ENCODE results near the gene EDEM2. TPM values are rescaled to one million over a fixed set of nuclear protein-coding genes. Genes with fewer than 3 reads are reported as not detected.

Gene EDEM2, protein sequence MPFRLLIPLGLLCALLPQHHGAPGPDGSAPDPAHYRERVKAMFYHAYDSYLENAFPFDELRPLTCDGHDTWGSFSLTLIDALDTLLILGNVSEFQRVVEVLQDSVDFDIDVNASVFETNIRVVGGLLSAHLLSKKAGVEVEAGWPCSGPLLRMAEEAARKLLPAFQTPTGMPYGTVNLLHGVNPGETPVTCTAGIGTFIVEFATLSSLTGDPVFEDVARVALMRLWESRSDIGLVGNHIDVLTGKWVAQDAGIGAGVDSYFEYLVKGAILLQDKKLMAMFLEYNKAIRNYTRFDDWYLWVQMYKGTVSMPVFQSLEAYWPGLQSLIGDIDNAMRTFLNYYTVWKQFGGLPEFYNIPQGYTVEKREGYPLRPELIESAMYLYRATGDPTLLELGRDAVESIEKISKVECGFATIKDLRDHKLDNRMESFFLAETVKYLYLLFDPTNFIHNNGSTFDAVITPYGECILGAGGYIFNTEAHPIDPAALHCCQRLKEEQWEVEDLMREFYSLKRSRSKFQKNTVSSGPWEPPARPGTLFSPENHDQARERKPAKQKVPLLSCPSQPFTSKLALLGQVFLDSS
- 10 to 100 TPM; 22.5 to 23.2 TPM for total RNA-seq

DNA sequence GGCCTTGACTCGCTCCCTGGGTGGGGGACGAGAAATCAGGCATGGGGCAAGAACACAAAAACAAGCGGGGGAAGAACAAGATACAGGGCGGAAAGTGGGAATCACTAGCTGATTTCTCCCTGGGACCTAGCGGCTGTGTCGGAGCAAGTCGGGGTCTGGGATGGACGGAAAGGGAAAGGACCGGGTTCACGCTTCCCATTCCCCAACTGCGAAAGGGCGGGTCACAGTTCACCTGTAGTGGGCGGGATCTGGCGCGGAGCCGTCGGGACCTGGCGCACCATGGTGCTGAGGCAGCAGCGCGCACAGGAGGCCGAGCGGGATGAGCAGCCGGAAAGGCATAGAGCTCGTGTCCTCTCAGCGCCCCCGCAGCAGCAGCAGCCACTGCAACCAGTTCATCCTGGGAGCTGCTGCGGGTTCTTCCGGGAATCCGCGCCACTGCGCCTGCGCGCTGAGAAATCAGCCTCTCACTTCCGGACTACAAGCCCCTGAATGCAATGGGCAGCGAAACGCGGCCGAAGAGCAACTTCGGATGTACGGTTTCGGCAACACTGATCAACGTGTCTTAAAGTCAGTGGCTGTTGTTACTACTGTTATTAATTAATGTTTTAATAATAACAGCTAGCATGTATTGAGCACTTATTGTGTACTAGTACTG is at the start of gene EDEM2:
Gene EDEM2 (minus strand): TSS at position 417 of the 655 bp plus-strand sequence. CDS start 78 bp downstream, at position 339.

DNA sequence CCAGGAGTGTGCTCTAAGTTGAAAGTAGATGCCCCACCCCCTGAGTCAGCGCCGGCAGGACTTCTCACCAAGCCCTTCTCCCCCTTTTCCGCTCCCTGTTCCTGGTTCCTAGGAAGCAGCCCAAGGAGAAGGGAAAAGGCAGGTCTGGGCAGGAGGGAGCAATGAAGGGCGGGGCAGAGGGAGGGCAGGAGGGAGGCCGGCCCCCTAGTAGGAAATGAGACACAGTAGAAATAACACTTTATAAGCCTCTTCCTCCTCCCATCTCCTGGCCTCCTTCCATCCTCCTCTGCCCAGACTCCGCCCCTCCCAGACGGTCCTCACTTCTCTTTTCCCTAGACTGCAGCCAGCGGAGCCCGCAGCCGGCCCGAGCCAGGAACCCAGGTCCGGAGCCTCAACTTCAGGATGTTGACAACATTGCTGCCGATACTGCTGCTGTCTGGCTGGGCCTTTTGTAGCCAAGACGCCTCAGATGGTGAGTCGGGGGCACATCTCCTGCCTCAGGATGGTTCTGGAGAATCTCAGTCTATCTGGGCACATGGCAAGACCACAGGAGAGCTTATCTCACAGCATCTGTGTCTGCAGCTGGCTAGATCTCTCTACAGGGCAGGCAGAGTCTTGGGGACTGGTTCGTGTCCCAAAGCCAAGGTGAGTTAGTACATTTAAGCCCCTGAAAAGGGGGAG is 24.8 kb upstream of the EDEM2 start, which contains the start of gene PROCR:
Gene PROCR (plus strand): TSS at position 320 of the 681 bp plus-strand sequence. CDS start 83 bp downstream, at position 403.

DNA sequence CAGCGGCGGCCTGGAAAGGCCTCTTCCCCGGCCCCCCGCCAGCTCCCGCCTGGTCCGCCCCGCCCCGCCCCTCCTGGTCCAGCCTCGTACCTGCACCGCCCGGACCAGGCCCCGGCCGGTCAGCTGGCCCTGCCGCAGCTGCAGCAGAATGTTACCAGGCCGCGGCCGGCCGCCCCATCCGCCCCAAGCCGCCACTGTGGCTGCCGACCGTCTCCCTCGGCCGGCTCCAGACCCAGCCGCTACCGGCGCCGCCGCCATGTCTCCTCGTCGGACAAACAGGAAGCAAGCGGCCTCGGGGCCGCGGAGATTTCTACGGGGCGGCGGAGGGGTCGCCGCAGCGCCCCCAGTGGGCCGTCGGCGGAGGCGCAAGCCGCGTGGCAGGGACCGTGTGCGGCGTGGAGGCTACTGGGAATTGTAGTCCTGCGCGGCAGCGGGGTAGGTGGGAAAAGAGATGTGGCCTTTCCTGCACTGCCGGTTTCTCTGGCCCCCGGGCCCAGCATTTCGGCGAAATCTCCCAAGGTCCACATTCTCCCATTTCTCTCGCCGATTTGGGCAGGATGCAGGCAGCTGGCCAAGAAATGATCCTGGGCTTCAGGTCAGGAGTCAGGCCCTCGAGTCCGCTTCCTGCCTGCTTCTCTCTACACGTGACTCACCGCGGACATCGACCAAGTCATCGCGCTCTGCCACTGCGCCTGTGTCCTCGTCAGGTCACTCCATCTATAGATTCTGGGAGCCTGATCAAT is 54.4 kb downstream of the EDEM2 start, which contains the start of gene TRPC4AP:
Gene TRPC4AP (minus strand): TSS at position 284 of the 743 bp plus-strand sequence. CDS start 26 bp downstream, at position 258.

Other genes with a start within 250 kb of the EDEM2 start
- 10 to 100 TPM; 49.1 to 49.5 TPM for gene GSS, start 191.5 kb downstream of the EDEM2 start, total RNA-seq
- gene MYH7B, start 191.5 kb downstream of the EDEM2 start, total RNA-seq = under 1 TPM; 0.22 to 0.25 TPM
- gene TRPC4AP, start 54.5 kb downstream of the EDEM2 start, total RNA-seq = 10 to 100 TPM; 47.2 to 48.7 TPM
- under 1 TPM in 1 of 2 experiments, not detected in 1; 0.30 TPM for gene PROCR, start 24.7 kb upstream of the EDEM2 start, total RNA-seq
- not detected for gene MMP24, start 79.4 kb upstream of the EDEM2 start, total RNA-seq
- gene MMP24OS, start 130.8 kb upstream of the EDEM2 start, total RNA-seq = 10 to 100 TPM; 45.5 to 47.3 TPM
- gene EIF6, start 137.4 kb upstream of the EDEM2 start, total RNA-seq = 10 to 100 TPM; 86.2 to 91.7 TPM
- gene FAM83C, start 145.1 kb upstream of the EDEM2 start, total RNA-seq = not detected